Transverse colon (tissue), 4 donors: Measurements from ENCODE around the gene ARVCF. TPM values are rescaled to one million over a fixed set of nuclear protein-coding genes. Genes with fewer than 3 reads are reported as not detected.

Source experiments
- DNase-seq: peaks from one replicate; pipeline ENCODE4 v3.0.0-alpha.2; 2019
- H3K27ac ChIP-seq, 4 donors: fragments of 200-600 bp; sonication (generic); 2 replicates each; pipeline ENCODE4 v1.5.1; 2016 to 2018; ENCODE audit warnings: inconsistent platforms in 4 of 4
- H3K27me3 ChIP-seq: fragments of 200-600 bp; sonication (generic); 2 replicates; pipeline ENCODE4 v1.5.1; 2017; ENCODE audit warnings: inconsistent platforms
- H3K36me3 ChIP-seq, 4 donors: fragments of 200-600 bp; sonication (generic); 2 replicates each; pipeline ENCODE4 v1.5.1; 2017 to 2019; ENCODE audit warnings: inconsistent platforms in 4 of 4
- H3K4me1 ChIP-seq, 4 donors: fragments of 200-600 bp; sonication (generic); 2 replicates each; pipeline ENCODE4 v1.5.1; 2017 to 2020; ENCODE audit warnings: inconsistent platforms in 4 of 4
- H3K4me3 ChIP-seq, 4 donors: fragments of 200-600 bp; sonication (generic); 1 replicate in 1 of 4; 2 replicates in 3 of 4; pipeline versions ENCODE4 v1.5.1 to v1.6.1; 2017 to 2019; ENCODE audit warnings: inconsistent platforms in 4 of 4
- H3K9me3 ChIP-seq, 2 donors: fragments of 200-600 bp; sonication (generic); 2 replicates each; pipeline ENCODE4 v1.5.1; 2017 to 2019; ENCODE audit warnings: inconsistent platforms in 2 of 2
- CTCF ChIP-seq, 5 experiments: fragments of 200-600 bp in 3 of 5; fragments of 450-650 bp in 2 of 5; sonication (generic) in 3 of 5; IDR thresholded peaks; 1 replicate in 2 of 5; 2 replicates in 3 of 5; pipeline ENCODE4 v1.5.1; 2016 to 2017; ENCODE audit warnings: antibody characterized with exemption in 5 of 5, inconsistent platforms in 3 of 5, mild to moderate bottlenecking in 2 of 5, moderate library complexity in 1 of 5
- EP300 ChIP-seq: sonication (generic); formaldehyde crosslinking; IDR thresholded peaks from one replicate; pipeline ENCODE4 v1.6.1; 2017; ENCODE audit warnings: antibody characterized with exemption, low read depth
- POLR2A ChIP-seq: fragments of 450-650 bp; IDR thresholded peaks from one replicate; pipeline ENCODE4 v1.6.1; 2016; ENCODE audit warnings: antibody characterized with exemption, mild to moderate bottlenecking, moderate library complexity
- POLR2AphosphoS5 ChIP-seq, 3 donors: sonication (generic); formaldehyde crosslinking; IDR thresholded peaks; one replicate each; pipeline ENCODE4 v1.6.1; 2016; ENCODE audit warnings: antibody characterized with exemption in 3 of 3
- WGBS, 2 donors: methylation state at CpG; one replicate each; pipeline ENCODE4 v1.1.5; 2018; ENCODE audit warnings: low coverage in 1 of 2; 5-methylcytosine and 5-hydroxymethylcytosine counted together
- in situ Hi-C, 4 donors: fragments of 200-750 bp; cut with MboI; loops; one replicate each; pipeline versions ENCODE4 v1.15.0 to v1.15.1; 2017; ENCODE audit warnings: low sequenced_read_pairs in 3 of 4, low pct_ligation_motif_present in 1 of 4, low pct_unique_long_range_greater_than_20kb in 1 of 4
- intact Hi-C: fragments of 100-400 bp; cut with DNase I; formaldehyde crosslinking; loops from one replicate; pipeline ENCODE4 v1.15.1; 2023; ENCODE audit warnings: low total_unique reads
- total RNA-seq, 4 donors: library from RNA; depleted of rRNA; stranded (reverse); fragments of >200 nt; gene quantifications; one replicate each; pipeline ENCODE4 v1.1.0, GENCODE V29; 2016

Gene ARVCF
- total RNA-seq, 4 donors from 2014 or later = 15.3 to 81.6 (median 19.3) TPM

DNA sequence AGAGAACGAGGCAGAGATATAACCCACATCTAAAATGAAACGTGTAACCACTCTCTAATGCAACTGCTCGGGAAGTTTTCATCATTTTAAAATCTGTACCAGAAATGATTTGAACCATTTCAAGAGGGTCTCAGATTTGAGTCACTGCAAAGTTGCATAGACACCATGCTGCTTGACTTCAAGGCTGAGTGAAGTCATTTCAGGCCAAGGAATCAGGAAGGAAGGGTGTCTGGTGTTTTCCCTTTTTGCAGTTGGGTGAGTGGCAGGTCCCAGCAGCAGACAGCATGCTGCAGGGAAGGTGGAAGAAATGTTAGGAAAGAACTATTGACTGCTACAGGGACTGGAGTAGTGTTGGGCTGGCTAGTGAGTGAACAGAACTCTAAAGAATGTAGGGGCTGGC lies 20.8 kb upstream of the ARVCF start:
- no peaks in the 10 kb centered on the region for H3K27me3 ChIP-seq
- no peaks in the 10 kb centered on the region for H3K9me3 ChIP-seq
- no peak overlapping the region for H3K27ac ChIP-seq
- no peak overlapping the region for H3K4me3 ChIP-seq
- in situ Hi-C loops (no loop called here), intact Hi-C loops (no loop called here)
- no peak for DNase-seq
- TF ChIP-seq POLR2A = no peak
- TF ChIP-seq POLR2AphosphoS5 (IDR thresholded peaks at IDR 0.05) = no peak
- no peak for TF ChIP-seq EP300
- no peak for TF ChIP-seq CTCF (IDR thresholded peaks at IDR 0.05)
- H3K36me3 ChIP-seq = peaks cover 0 to 11% (median 0%) of the 10 kb centered on the region in 4 donors
- WGBS, 2 donors = 60 to 87% methylated on average over 3 of the region's 3 CpGs
- peaks cover 0 to 11% (median 0%) of the 10 kb centered on the region in 4 donors for H3K4me1 ChIP-seq

GRCh38 chr22:20036535-20037392 lies 20.1 kb upstream of the ARVCF start:
- peaks cover 0 to 11% (median 0%) of the 10 kb centered on the region in 4 donors for H3K36me3 ChIP-seq
- intact Hi-C loops (no loop called here), in situ Hi-C loops (no loop called here)
- no peak overlapping the region for H3K4me3 ChIP-seq
- H3K9me3 ChIP-seq = no peaks in the 10 kb centered on the region
- no peak for DNase-seq
- H3K27ac ChIP-seq = no peak overlapping the region
- H3K27me3 ChIP-seq = no peaks in the 10 kb centered on the region
- no peak for TF ChIP-seq POLR2A
- TF ChIP-seq EP300 = no peak
- no peak for TF ChIP-seq POLR2AphosphoS5 (IDR thresholded peaks at IDR 0.05)
- no peak for TF ChIP-seq CTCF (IDR thresholded peaks at IDR 0.05)
- WGBS, 2 donors = 84 to 90% methylated on average over 9 to 25 of the region's 25 CpGs
- H3K4me1 ChIP-seq = peaks cover 0 to 16% (median 1%) of the 10 kb centered on the region in 4 donors

DNA sequence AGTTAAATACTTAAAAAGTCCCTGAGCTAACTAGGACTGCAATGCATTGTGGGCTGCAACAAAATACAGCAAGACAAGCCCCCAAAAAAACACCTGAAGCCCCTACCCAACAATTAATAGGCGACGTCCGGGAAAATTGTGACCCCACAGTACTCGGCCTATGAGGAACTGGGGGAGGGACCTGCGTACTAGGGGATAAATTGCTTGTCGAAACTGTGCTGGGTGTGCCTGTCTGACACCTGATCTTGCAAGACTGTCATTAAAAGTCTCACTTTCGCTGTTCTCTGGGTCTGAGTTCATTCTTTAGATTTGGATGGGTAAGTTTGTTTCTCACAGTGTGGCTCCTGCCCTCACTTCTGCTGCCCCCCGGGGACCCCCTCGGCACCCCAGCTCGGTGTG lies 19.5 kb upstream of the ARVCF start:
- intact Hi-C loops = no loop called here
- peaks cover 0 to 11% (median 0%) of the 10 kb centered on the region in 4 donors for H3K36me3 ChIP-seq
- no peak overlapping the region for H3K4me3 ChIP-seq
- no peak for DNase-seq
- H3K9me3 ChIP-seq = no peaks in the 10 kb centered on the region
- 77 to 86% methylated on average over 7 to 10 of the region's 10 CpGs for WGBS, 2 donors
- H3K4me1 ChIP-seq = peaks cover 0 to 16% (median 1%) of the 10 kb centered on the region in 4 donors
- H3K27ac ChIP-seq = no peak overlapping the region
- in situ Hi-C loops = no loop called here
- H3K27me3 ChIP-seq = no peaks in the 10 kb centered on the region
- no peak for TF ChIP-seq POLR2AphosphoS5 (IDR thresholded peaks at IDR 0.05)
- TF ChIP-seq CTCF (IDR thresholded peaks at IDR 0.05) = no peak
- TF ChIP-seq EP300 = no peak
- TF ChIP-seq POLR2A = no peak

- Histone ChIP-seq H3K27ac (no peak overlapping the region), H3K36me3 (peaks cover 0 to 11% (median 0%) of the 10 kb centered on the region in 4 donors), H3K4me3 (no peak overlapping the region), H3K9me3 (no peaks in the 10 kb centered on the region), H3K27me3 (no peaks in the 10 kb centered on the region), H3K4me1 (peaks cover 0 to 16% (median 1%) of the 10 kb centered on the region in 4 donors)
- in situ Hi-C loops = no loop called here
- TF ChIP-seq POLR2AphosphoS5 (IDR thresholded peaks at IDR 0.05) (no peak), CTCF (IDR thresholded peaks at IDR 0.05) (no peak), EP300 (no peak)
- 78 to 82% methylated on average over 4 to 16 of the region's 16 CpGs for WGBS, 2 donors
- no peak for DNase-seq
- intact Hi-C loops = no loop called here
Measured at GRCh38 chr22:20035375-20036083, 18.9 kb upstream of the ARVCF start.
